ENCODE data around the gene TRIM14.

TRIM14 gene

DNA sequence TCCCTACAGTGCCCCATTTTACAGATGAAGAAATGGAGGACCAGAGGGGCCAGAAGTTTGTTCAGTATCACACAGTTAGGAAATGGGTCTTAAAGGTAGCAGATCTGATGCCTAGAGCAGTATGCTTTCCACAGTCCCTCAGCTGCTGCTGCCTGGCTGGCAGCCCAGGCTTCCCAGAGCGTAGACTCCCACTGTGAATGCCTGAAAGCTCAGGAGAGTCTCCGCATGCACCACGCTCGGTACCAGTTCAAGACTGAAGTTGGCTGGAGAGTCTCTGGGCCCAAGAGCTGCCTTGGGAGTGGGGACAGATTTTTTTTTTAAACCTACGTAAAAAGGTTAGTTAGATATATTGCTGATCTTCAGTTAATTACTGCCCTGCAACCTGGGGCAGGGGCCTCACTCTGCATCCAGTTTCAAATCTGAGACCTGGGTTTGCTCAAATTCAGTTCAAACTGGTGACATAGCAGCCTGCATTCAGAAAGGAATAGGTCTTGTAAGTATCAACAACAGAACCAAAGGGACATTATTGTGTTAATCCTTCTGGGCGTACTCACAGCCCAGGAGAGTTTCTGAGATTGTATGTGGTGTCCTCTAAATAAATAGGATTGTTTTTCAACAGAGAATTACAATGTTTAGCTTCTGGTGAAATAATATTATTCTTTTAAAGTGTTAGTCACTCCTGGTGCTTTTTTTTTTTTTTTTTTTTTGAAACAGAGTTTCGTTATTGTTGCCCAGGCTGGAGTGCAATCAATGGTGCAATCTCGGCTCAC lies 54.2 kb downstream of the TRIM14 start:
- H3K36me3 ChIP-seq (ENCODE audit: control insufficient read depth in 1 of 2, insufficient read depth in 2 of 2, low read depth in 1 of 2, low read length in 2 of 2), result peaks cover 40 to 50% of the 10 kb centered on the region in 2 experiments
- H3K9ac ChIP-seq (ENCODE audit: low read length), result no peak overlapping the region
- peaks cover 31% of the 10 kb centered on the region for H3K79me1 ChIP-seq (replicated peaks; ENCODE audit: low read length, poor library complexity, severe bottlenecking)
- H3K4me3 ChIP-seq (ENCODE audit: insufficient read depth in 1 of 2, low read depth in 1 of 2, low read length in 2 of 2), result no peak overlapping the region
- no peak overlapping the region for H2BK120ac ChIP-seq (ENCODE audit: low read depth, low read length)
- H2AK5ac ChIP-seq (ENCODE audit: low read length, severe bottlenecking), result no peak overlapping the region
- H3K4me1 ChIP-seq (ENCODE audit: control insufficient read depth, insufficient read depth, low read depth, low read length), result peaks cover 7% of the 10 kb centered on the region
- H2BK12ac ChIP-seq (ENCODE audit: low read length in 2 of 2), result no peak overlapping the region
- H2BK5ac ChIP-seq (ENCODE audit: low read depth, low read length, poor library complexity, severe bottlenecking), result no peak overlapping the region
- no peak overlapping the region for H3K4me2 ChIP-seq (ENCODE audit: low read length, poor library complexity, severe bottlenecking)
- no peak overlapping the region for H3K4ac ChIP-seq (ENCODE audit: low read depth in 1 of 2, low read length in 2 of 2)
- H4K8ac ChIP-seq (ENCODE audit: low read length), result no peak overlapping the region
- H3K14ac ChIP-seq (ENCODE audit: low read length in 2 of 2), result no peak overlapping the region
- 98% methylated on average over 6 of the region's 8 CpGs for WGBS
- no peak overlapping the region for H3K23ac ChIP-seq (ENCODE audit: low read length in 2 of 2)
- peak overlapping the region; percentile 35 for H3K27ac ChIP-seq (ENCODE audit: low read length, poor library complexity, severe bottlenecking)
- DNase-seq, result no peak
- no peak overlapping the region for H2AFZ ChIP-seq (ENCODE audit: low read depth, low read length)
- H3K27me3 ChIP-seq (ENCODE audit: control insufficient read depth in 1 of 2, insufficient read depth in 1 of 2, low read length in 2 of 2), result no peaks in the 10 kb centered on the region
- no peak overlapping the region for H2BK15ac ChIP-seq (ENCODE audit: low read depth, poor library complexity, severe bottlenecking)
- H3K9me3 ChIP-seq (ENCODE audit: control insufficient read depth, low read length), result no peaks in the 10 kb centered on the region
- no peak overlapping the region for H3K18ac ChIP-seq (ENCODE audit: low read depth in 1 of 2, low read length in 2 of 2)
- no peak overlapping the region for H4K91ac ChIP-seq (ENCODE audit: low read length)

DNA sequence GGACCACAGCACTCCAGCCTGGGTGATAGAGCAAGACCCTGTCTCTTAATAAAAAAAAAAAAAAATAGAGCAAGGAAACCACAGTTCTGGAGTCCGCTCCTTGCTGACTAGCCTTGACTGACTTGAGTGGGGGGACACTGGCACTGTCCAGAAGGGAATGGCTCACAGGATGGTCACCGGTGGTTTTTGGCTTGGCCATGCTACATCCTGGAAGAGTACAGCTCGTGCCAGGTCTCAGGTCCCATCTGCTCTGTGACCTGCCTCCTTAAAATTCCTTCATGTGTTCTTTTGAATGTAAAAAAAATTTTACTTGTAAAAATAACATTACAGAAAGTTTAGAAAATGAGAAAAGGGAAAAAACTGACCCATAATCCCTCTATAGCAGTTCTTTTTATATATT lies 56.9 kb downstream of the TRIM14 start:
- Histone ChIP-seq H2BK15ac (ENCODE audit: low read depth, poor library complexity, severe bottlenecking) (no peak overlapping the region), H3K14ac (ENCODE audit: low read length in 2 of 2) (no peak overlapping the region), H3K23ac (ENCODE audit: low read length in 2 of 2) (no peak overlapping the region), H2BK5ac (ENCODE audit: low read depth, low read length, poor library complexity, severe bottlenecking) (no peak overlapping the region), H3K27me3 (ENCODE audit: control insufficient read depth in 1 of 2, insufficient read depth in 1 of 2, low read length in 2 of 2) (no peaks in the 10 kb centered on the region), H3K9me3 (ENCODE audit: control insufficient read depth, low read length) (no peaks in the 10 kb centered on the region), H3K4me3 (ENCODE audit: insufficient read depth in 1 of 2, low read depth in 1 of 2, low read length in 2 of 2) (no peak overlapping the region), H3K27ac (ENCODE audit: low read length, poor library complexity, severe bottlenecking) (no peak overlapping the region), H3K36me3 (ENCODE audit: control insufficient read depth in 1 of 2, insufficient read depth in 2 of 2, low read depth in 1 of 2, low read length in 2 of 2) (peaks cover 33 to 45% of the 10 kb centered on the region in 2 experiments), H2AFZ (ENCODE audit: low read depth, low read length) (no peak overlapping the region), H3K18ac (ENCODE audit: low read depth in 1 of 2, low read length in 2 of 2) (no peak overlapping the region), H3K4me1 (ENCODE audit: control insufficient read depth, insufficient read depth, low read depth, low read length) (peaks cover 9% of the 10 kb centered on the region), H2BK120ac (ENCODE audit: low read depth, low read length) (no peak overlapping the region), H4K91ac (ENCODE audit: low read length) (no peak overlapping the region), H3K4me2 (ENCODE audit: low read length, poor library complexity, severe bottlenecking) (no peak overlapping the region), H2BK12ac (ENCODE audit: low read length in 2 of 2) (no peak overlapping the region), H3K4ac (ENCODE audit: low read depth in 1 of 2, low read length in 2 of 2) (no peak overlapping the region), H3K79me1 (replicated peaks; ENCODE audit: low read length, poor library complexity, severe bottlenecking) (peaks cover 26% of the 10 kb centered on the region), H3K9ac (ENCODE audit: low read length) (no peak overlapping the region), H4K8ac (ENCODE audit: low read length) (no peak overlapping the region), H2AK5ac (ENCODE audit: low read length, severe bottlenecking) (no peak overlapping the region)
- no peak for DNase-seq
- 97% methylated on average over 2 of the region's 3 CpGs for WGBS

GRCh38 chr9:98057138-98057799 lies 61.8 kb downstream of the TRIM14 start:
- Histone ChIP-seq H3K9ac (ENCODE audit: low read length) (peak overlapping the region; percentile 99), H2BK15ac (ENCODE audit: low read depth, poor library complexity, severe bottlenecking) (no peak overlapping the region), H3K36me3 (ENCODE audit: control insufficient read depth in 1 of 2, insufficient read depth in 2 of 2, low read depth in 1 of 2, low read length in 2 of 2) (peaks cover 13 to 14% of the 10 kb centered on the region in 2 experiments), H3K14ac (ENCODE audit: low read length in 2 of 2) (peak overlapping the region in 1 of 2 experiments; percentile 84), H2BK5ac (ENCODE audit: low read depth, low read length, poor library complexity, severe bottlenecking) (no peak overlapping the region), H4K8ac (ENCODE audit: low read length) (no peak overlapping the region), H2BK120ac (ENCODE audit: low read depth, low read length) (peak overlapping the region; percentile 80), H2AFZ (ENCODE audit: low read depth, low read length) (peak overlapping the region; percentile 84), H3K18ac (ENCODE audit: low read depth in 1 of 2, low read length in 2 of 2) (peak overlapping the region; percentile 81 to 91), H3K4me1 (ENCODE audit: control insufficient read depth, insufficient read depth, low read depth, low read length) (peaks cover 6% of the 10 kb centered on the region), H2AK5ac (ENCODE audit: low read length, severe bottlenecking) (peak overlapping the region; percentile 5), H4K91ac (ENCODE audit: low read length) (no peak overlapping the region), H2BK12ac (ENCODE audit: low read length in 2 of 2) (peak overlapping the region in 1 of 2 experiments; percentile 42), H3K4me2 (ENCODE audit: low read length, poor library complexity, severe bottlenecking) (peak overlapping the region; percentile 76), H3K27me3 (ENCODE audit: control insufficient read depth in 1 of 2, insufficient read depth in 1 of 2, low read length in 2 of 2) (no peaks in the 10 kb centered on the region), H3K27ac (ENCODE audit: low read length, poor library complexity, severe bottlenecking) (peak overlapping the region; percentile 63), H3K4me3 (ENCODE audit: insufficient read depth in 1 of 2, low read depth in 1 of 2, low read length in 2 of 2) (peak overlapping the region; percentile 85 to 90), H3K23ac (ENCODE audit: low read length in 2 of 2) (peak overlapping the region in 1 of 2 experiments; percentile 59), H3K79me1 (replicated peaks; ENCODE audit: low read length, poor library complexity, severe bottlenecking) (peaks cover 15% of the 10 kb centered on the region), H3K9me3 (ENCODE audit: control insufficient read depth, low read length) (no peaks in the 10 kb centered on the region), H3K4ac (ENCODE audit: low read depth in 1 of 2, low read length in 2 of 2) (peak overlapping the region in 1 of 2 experiments; percentile 75)
- DNase-seq, result peak; percentile 50
- WGBS, result 12% methylated on average over 11 of the region's 14 CpGs
